Measurements from ENCODE around the gene BTBD16.

The BTBD16 gene

GRCh38 chr10:122347170-122347841 is 76.2 kb downstream of the BTBD16 start:
- Histone ChIP-seq H3K4me2 (ENCODE audit: low read length) (no peak overlapping the region), H3K4me3 (ENCODE audit: low read depth, low read length) (no peak overlapping the region), H3K79me2 (ENCODE audit: control insufficient read depth, insufficient read depth, low read length, poor library complexity) (no peaks in the 10 kb centered on the region), H3K36me3 (ENCODE audit: control insufficient read depth in 1 of 2, insufficient read depth in 2 of 2, low read length in 2 of 2) (no peaks in the 10 kb centered on the region), H3K9me3 (ENCODE audit: insufficient read depth, low read depth, low read length) (peaks cover 9% of the 10 kb centered on the region), H4K91ac (ENCODE audit: low read depth, low read length) (no peak overlapping the region), H3K4me1 (ENCODE audit: control insufficient read depth in 1 of 2, insufficient read depth in 2 of 2, low read length in 2 of 2) (peaks cover 3 to 13% of the 10 kb centered on the region in 2 experiments), H3K18ac (ENCODE audit: low read length) (no peak overlapping the region), H3K79me1 (ENCODE audit: low read length) (peaks cover 2% of the 10 kb centered on the region), H4K12ac (ENCODE audit: low read depth, low read length) (no peak overlapping the region), H2BK5ac (ENCODE audit: low read depth, low read length, poor library complexity) (no peak overlapping the region), H4K8ac (ENCODE audit: low read depth, low read length) (no peak overlapping the region), H3K27me3 (ENCODE audit: insufficient read depth, low read length) (no peaks in the 10 kb centered on the region), H2AFZ (ENCODE audit: insufficient read depth, low read length, poor library complexity) (no peak overlapping the region), H3K27ac (ENCODE audit: low read depth, low read length) (no peak overlapping the region), H2AK5ac (ENCODE audit: low read length) (no peak overlapping the region), H3K14ac (ENCODE audit: low read length) (no peak overlapping the region), H3K9ac (ENCODE audit: low read length) (no peak overlapping the region), H3K23ac (ENCODE audit: low read length) (no peak overlapping the region), H2BK120ac (ENCODE audit: insufficient read depth, low read length, poor library complexity) (no peak overlapping the region), H2BK12ac (ENCODE audit: low read length) (no peak overlapping the region), H3K4ac (ENCODE audit: low read depth, low read length) (no peak overlapping the region)
- WGBS (ENCODE audit: extremely low coverage, insufficient coverage, insufficient read length), result no CpG with 5 or more reads among the region's 8 CpGs
- DNase-seq, result no peak

GRCh38 chr10:122348512-122348911 is 77.4 kb downstream of the BTBD16 start:
- Histone ChIP-seq H3K18ac (ENCODE audit: low read length) (no peak overlapping the region), H4K91ac (ENCODE audit: low read depth, low read length) (no peak overlapping the region), H3K9me3 (ENCODE audit: insufficient read depth, low read depth, low read length) (peaks cover 9% of the 10 kb centered on the region), H3K4ac (ENCODE audit: low read depth, low read length) (no peak overlapping the region), H2BK120ac (ENCODE audit: insufficient read depth, low read length, poor library complexity) (no peak overlapping the region), H3K14ac (ENCODE audit: low read length) (no peak overlapping the region), H3K23ac (ENCODE audit: low read length) (no peak overlapping the region), H3K4me3 (ENCODE audit: low read depth, low read length) (no peak overlapping the region), H2AK5ac (ENCODE audit: low read length) (no peak overlapping the region), H4K8ac (ENCODE audit: low read depth, low read length) (no peak overlapping the region), H3K4me2 (ENCODE audit: low read length) (no peak overlapping the region), H3K27me3 (ENCODE audit: insufficient read depth, low read length) (no peaks in the 10 kb centered on the region), H3K27ac (ENCODE audit: low read depth, low read length) (no peak overlapping the region), H3K79me2 (ENCODE audit: control insufficient read depth, insufficient read depth, low read length, poor library complexity) (no peaks in the 10 kb centered on the region), H2BK5ac (ENCODE audit: low read depth, low read length, poor library complexity) (no peak overlapping the region), H3K79me1 (ENCODE audit: low read length) (peaks cover 2% of the 10 kb centered on the region), H3K9ac (ENCODE audit: low read length) (no peak overlapping the region), H2AFZ (ENCODE audit: insufficient read depth, low read length, poor library complexity) (no peak overlapping the region), H2BK12ac (ENCODE audit: low read length) (no peak overlapping the region), H3K4me1 (ENCODE audit: control insufficient read depth in 1 of 2, insufficient read depth in 2 of 2, low read length in 2 of 2) (peaks cover 3 to 11% of the 10 kb centered on the region in 2 experiments), H4K12ac (ENCODE audit: low read depth, low read length) (no peak overlapping the region), H3K36me3 (ENCODE audit: control insufficient read depth in 1 of 2, insufficient read depth in 2 of 2, low read length in 2 of 2) (no peaks in the 10 kb centered on the region)
- no CpG with 5 or more reads among the region's 4 CpGs for WGBS (ENCODE audit: extremely low coverage, insufficient coverage, insufficient read length)
- DNase-seq, result no peak

GRCh38 chr10:122348935-122349361 is 77.9 kb downstream of the BTBD16 start:
- peaks cover 9% of the 10 kb centered on the region for H3K9me3 ChIP-seq (ENCODE audit: insufficient read depth, low read depth, low read length)
- H3K79me1 ChIP-seq (ENCODE audit: low read length), result peaks cover 2% of the 10 kb centered on the region
- no peak overlapping the region for H4K8ac ChIP-seq (ENCODE audit: low read depth, low read length)
- H2BK12ac ChIP-seq (ENCODE audit: low read length), result no peak overlapping the region
- peaks cover 3 to 11% of the 10 kb centered on the region in 2 experiments for H3K4me1 ChIP-seq (ENCODE audit: control insufficient read depth in 1 of 2, insufficient read depth in 2 of 2, low read length in 2 of 2)
- no peak overlapping the region for H2BK5ac ChIP-seq (ENCODE audit: low read depth, low read length, poor library complexity)
- WGBS (ENCODE audit: extremely low coverage, insufficient coverage, insufficient read length), result no CpG with 5 or more reads among the region's 7 CpGs
- no peak overlapping the region for H3K4me3 ChIP-seq (ENCODE audit: low read depth, low read length)
- no peak overlapping the region for H3K18ac ChIP-seq (ENCODE audit: low read length)
- no peak overlapping the region for H4K91ac ChIP-seq (ENCODE audit: low read depth, low read length)
- no peak overlapping the region for H3K4ac ChIP-seq (ENCODE audit: low read depth, low read length)
- H3K27me3 ChIP-seq (ENCODE audit: insufficient read depth, low read length), result no peaks in the 10 kb centered on the region
- no peak overlapping the region for H3K23ac ChIP-seq (ENCODE audit: low read length)
- H2BK120ac ChIP-seq (ENCODE audit: insufficient read depth, low read length, poor library complexity), result no peak overlapping the region
- H3K9ac ChIP-seq (ENCODE audit: low read length), result no peak overlapping the region
- no peaks in the 10 kb centered on the region for H3K36me3 ChIP-seq (ENCODE audit: control insufficient read depth in 1 of 2, insufficient read depth in 2 of 2, low read length in 2 of 2)
- H3K79me2 ChIP-seq (ENCODE audit: control insufficient read depth, insufficient read depth, low read length, poor library complexity), result no peaks in the 10 kb centered on the region
- H3K27ac ChIP-seq (ENCODE audit: low read depth, low read length), result no peak overlapping the region
- no peak overlapping the region for H4K12ac ChIP-seq (ENCODE audit: low read depth, low read length)
- H2AK5ac ChIP-seq (ENCODE audit: low read length), result no peak overlapping the region
- no peak overlapping the region for H3K4me2 ChIP-seq (ENCODE audit: low read length)
- H2AFZ ChIP-seq (ENCODE audit: insufficient read depth, low read length, poor library complexity), result no peak overlapping the region
- DNase-seq, result no peak
- H3K14ac ChIP-seq (ENCODE audit: low read length), result no peak overlapping the region

GRCh38 chr10:122349758-122350369 is 78.8 kb downstream of the BTBD16 start:
- DNase-seq, result no peak
- no peaks in the 10 kb centered on the region for H3K79me1 ChIP-seq (ENCODE audit: low read length)
- no peaks in the 10 kb centered on the region for H3K79me2 ChIP-seq (ENCODE audit: control insufficient read depth, insufficient read depth, low read length, poor library complexity)
- H3K4me2 ChIP-seq (ENCODE audit: low read length), result no peak overlapping the region
- H4K12ac ChIP-seq (ENCODE audit: low read depth, low read length), result no peak overlapping the region
- H2AK5ac ChIP-seq (ENCODE audit: low read length), result no peak overlapping the region
- H3K4me3 ChIP-seq (ENCODE audit: low read depth, low read length), result no peak overlapping the region
- H2BK12ac ChIP-seq (ENCODE audit: low read length), result no peak overlapping the region
- H2BK5ac ChIP-seq (ENCODE audit: low read depth, low read length, poor library complexity), result no peak overlapping the region
- no peak overlapping the region for H3K23ac ChIP-seq (ENCODE audit: low read length)
- WGBS (ENCODE audit: extremely low coverage, insufficient coverage, insufficient read length), result no CpG with 5 or more reads among the region's 3 CpGs
- H3K36me3 ChIP-seq (ENCODE audit: control insufficient read depth in 1 of 2, insufficient read depth in 2 of 2, low read length in 2 of 2), result no peaks in the 10 kb centered on the region
- H4K91ac ChIP-seq (ENCODE audit: low read depth, low read length), result no peak overlapping the region
- H3K9ac ChIP-seq (ENCODE audit: low read length), result no peak overlapping the region
- H3K27ac ChIP-seq (ENCODE audit: low read depth, low read length), result no peak overlapping the region
- peaks cover 0 to 6% of the 10 kb centered on the region in 2 experiments for H3K4me1 ChIP-seq (ENCODE audit: control insufficient read depth in 1 of 2, insufficient read depth in 2 of 2, low read length in 2 of 2)
- H3K4ac ChIP-seq (ENCODE audit: low read depth, low read length), result no peak overlapping the region
- no peak overlapping the region for H4K8ac ChIP-seq (ENCODE audit: low read depth, low read length)
- no peak overlapping the region for H3K14ac ChIP-seq (ENCODE audit: low read length)
- no peak overlapping the region for H3K18ac ChIP-seq (ENCODE audit: low read length)
- peaks cover 9% of the 10 kb centered on the region for H3K9me3 ChIP-seq (ENCODE audit: insufficient read depth, low read depth, low read length)
- H3K27me3 ChIP-seq (ENCODE audit: insufficient read depth, low read length), result no peaks in the 10 kb centered on the region
- no peak overlapping the region for H2BK120ac ChIP-seq (ENCODE audit: insufficient read depth, low read length, poor library complexity)
- H2AFZ ChIP-seq (ENCODE audit: insufficient read depth, low read length, poor library complexity), result no peak overlapping the region

Data from trophoblast cell (in vitro differentiated cells and primary cell).